ENCODE results near the gene OTUD5. TPM values are rescaled to one million over a fixed set of nuclear protein-coding genes. Genes with fewer than 3 reads are reported as not detected.
"Not testable (repeated sequence)": the region's sequence is repeated elsewhere in the genome, so short reads cannot be mapped to it uniquely, and the experiment has no call there.

Gene OTUD5
- total RNA-seq, 1 donor from 2014 or later: 16.2 TPM

GRCh38 chrX:48996969-48997368 is 39.6 kb upstream of the OTUD5 start:
- Histone ChIP-seq H3K9ac (ENCODE audit: low read depth in 1 of 3, low read length in 3 of 3) (no peak overlapping the region), H3K9me3 (ENCODE audit: control insufficient read depth in 3 of 3, low read length in 3 of 3) (no peaks in the 10 kb centered on the region), H3K4me1 (ENCODE audit: control insufficient read depth in 3 of 3, insufficient read depth in 3 of 3, low read length in 3 of 3) (peaks cover 2 to 4% (median 3%) of the 10 kb centered on the region in 3 donors), H3K4me3 (ENCODE audit: low read length in 3 of 3) (no peak overlapping the region), H3K36me3 (ENCODE audit: control insufficient read depth in 3 of 3, insufficient read depth in 3 of 3, low read length in 3 of 3) (peaks cover 2 to 30% (median 20%) of the 10 kb centered on the region in 3 donors), H3K27me3 (ENCODE audit: control insufficient read depth in 3 of 3, insufficient read depth in 3 of 3, low read length in 3 of 3) (peaks cover 0 to 3% (median 0%) of the 10 kb centered on the region in 3 donors), H3K27ac (ENCODE audit: low read depth, low read length) (no peak overlapping the region)

DNA sequence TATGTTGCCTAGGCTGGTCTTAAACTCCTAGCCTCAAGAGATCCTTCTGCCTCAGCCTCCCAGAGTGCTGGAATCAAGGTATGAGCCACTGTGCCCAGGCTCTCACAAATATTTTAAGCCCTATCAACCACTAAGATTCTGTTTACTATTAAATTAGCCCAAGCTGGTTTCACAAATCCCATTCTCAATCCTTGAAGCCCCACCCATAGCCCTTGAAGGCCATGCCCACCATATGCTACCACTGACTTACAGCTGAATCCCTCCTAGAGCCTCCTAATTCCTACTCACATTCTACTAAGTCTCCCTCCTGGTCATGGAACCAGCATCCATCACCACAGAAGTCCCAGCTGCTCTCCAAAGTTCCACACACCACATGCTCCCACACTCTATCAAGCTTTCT is 34.9 kb upstream of the OTUD5 start:
- H3K9ac ChIP-seq (ENCODE audit: low read depth in 1 of 3, low read length in 3 of 3): no peak overlapping the region
- H3K36me3 ChIP-seq (ENCODE audit: control insufficient read depth in 3 of 3, insufficient read depth in 3 of 3, low read length in 3 of 3): peaks cover 11 to 39% (median 13%) of the 10 kb centered on the region in 3 donors
- no peaks in the 10 kb centered on the region for H3K9me3 ChIP-seq (ENCODE audit: control insufficient read depth in 3 of 3, low read length in 3 of 3)
- peaks cover 0 to 3% (median 0%) of the 10 kb centered on the region in 3 donors for H3K27me3 ChIP-seq (ENCODE audit: control insufficient read depth in 3 of 3, insufficient read depth in 3 of 3, low read length in 3 of 3)
- H3K4me3 ChIP-seq (ENCODE audit: low read length in 3 of 3): no peak overlapping the region
- no peak overlapping the region for H3K27ac ChIP-seq (ENCODE audit: low read depth, low read length)
- H3K4me1 ChIP-seq (ENCODE audit: control insufficient read depth in 3 of 3, insufficient read depth in 3 of 3, low read length in 3 of 3): no peaks in the 10 kb centered on the region

GRCh38 chrX:48989483-48989882 is 32.1 kb upstream of the OTUD5 start:
- Histone ChIP-seq H3K4me3 (ENCODE audit: low read length in 3 of 3) (no peak overlapping the region), H3K9me3 (ENCODE audit: control insufficient read depth in 3 of 3, low read length in 3 of 3) (no peaks in the 10 kb centered on the region), H3K27ac (ENCODE audit: low read depth, low read length) (no peak overlapping the region), H3K9ac (ENCODE audit: low read depth in 1 of 3, low read length in 3 of 3) (no peak overlapping the region), H3K4me1 (ENCODE audit: control insufficient read depth in 3 of 3, insufficient read depth in 3 of 3, low read length in 3 of 3) (no peaks in the 10 kb centered on the region), H3K36me3 (ENCODE audit: control insufficient read depth in 3 of 3, insufficient read depth in 3 of 3, low read length in 3 of 3) (peaks cover 0 to 40% (median 16%) of the 10 kb centered on the region in 3 donors), H3K27me3 (ENCODE audit: control insufficient read depth in 3 of 3, insufficient read depth in 3 of 3, low read length in 3 of 3) (no peaks in the 10 kb centered on the region)

GRCh38 chrX:48983896-48984295 is 26.5 kb upstream of the OTUD5 start:
- H3K36me3 ChIP-seq (ENCODE audit: control insufficient read depth in 3 of 3, insufficient read depth in 3 of 3, low read length in 3 of 3): peaks cover 19 to 46% (median 32%) of the 10 kb centered on the region in 3 donors
- H3K9me3 ChIP-seq (ENCODE audit: control insufficient read depth in 3 of 3, low read length in 3 of 3): no peaks in the 10 kb centered on the region
- H3K4me1 ChIP-seq (ENCODE audit: control insufficient read depth in 3 of 3, insufficient read depth in 3 of 3, low read length in 3 of 3): no peaks in the 10 kb centered on the region
- no peak overlapping the region for H3K27ac ChIP-seq (ENCODE audit: low read depth, low read length)
- H3K27me3 ChIP-seq (ENCODE audit: control insufficient read depth in 3 of 3, insufficient read depth in 3 of 3, low read length in 3 of 3): no peaks in the 10 kb centered on the region
- H3K9ac ChIP-seq (ENCODE audit: low read depth in 1 of 3, low read length in 3 of 3): no peak overlapping the region
- H3K4me3 ChIP-seq (ENCODE audit: low read length in 3 of 3): no peak overlapping the region

DNA sequence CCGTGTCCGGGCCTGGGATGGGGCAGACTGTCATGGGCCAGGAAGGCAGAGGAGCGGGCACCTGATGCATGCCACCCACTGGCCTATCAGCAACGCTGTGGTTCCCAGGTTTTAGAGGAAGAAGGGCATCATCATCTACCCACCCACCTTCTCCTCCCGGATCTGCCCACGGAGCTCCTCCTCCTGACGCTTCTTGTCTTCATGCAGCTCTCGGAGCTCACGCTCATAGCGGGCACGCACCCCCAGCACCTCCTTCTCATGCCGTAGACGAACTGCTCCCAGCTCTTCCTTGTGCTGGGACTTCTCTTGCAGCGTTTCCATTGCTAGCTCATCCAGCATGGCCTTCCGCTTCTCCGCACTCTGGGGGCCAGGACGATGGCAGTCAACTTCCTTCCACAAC is 25.7 kb upstream of the OTUD5 start:
- no peaks in the 10 kb centered on the region for H3K9me3 ChIP-seq (ENCODE audit: control insufficient read depth in 3 of 3, low read length in 3 of 3)
- no peak overlapping the region for H3K4me3 ChIP-seq (ENCODE audit: low read length in 3 of 3)
- H3K9ac ChIP-seq (ENCODE audit: low read depth in 1 of 3, low read length in 3 of 3): no peak overlapping the region
- peaks cover 19 to 43% (median 32%) of the 10 kb centered on the region in 3 donors for H3K36me3 ChIP-seq (ENCODE audit: control insufficient read depth in 3 of 3, insufficient read depth in 3 of 3, low read length in 3 of 3)
- no peak overlapping the region for H3K27ac ChIP-seq (ENCODE audit: low read depth, low read length)
- H3K27me3 ChIP-seq (ENCODE audit: control insufficient read depth in 3 of 3, insufficient read depth in 3 of 3, low read length in 3 of 3): no peaks in the 10 kb centered on the region
- H3K4me1 ChIP-seq (ENCODE audit: control insufficient read depth in 3 of 3, insufficient read depth in 3 of 3, low read length in 3 of 3): no peaks in the 10 kb centered on the region

GRCh38 chrX:48981178-48981577 is 23.8 kb upstream of the OTUD5 start:
- Histone ChIP-seq H3K27me3 (ENCODE audit: control insufficient read depth in 3 of 3, insufficient read depth in 3 of 3, low read length in 3 of 3) (no peaks in the 10 kb centered on the region), H3K4me3 (ENCODE audit: low read length in 3 of 3) (no peak overlapping the region), H3K27ac (ENCODE audit: low read depth, low read length) (no peak overlapping the region), H3K9ac (ENCODE audit: low read depth in 1 of 3, low read length in 3 of 3) (no peak overlapping the region), H3K9me3 (ENCODE audit: control insufficient read depth in 3 of 3, low read length in 3 of 3) (no peaks in the 10 kb centered on the region), H3K36me3 (ENCODE audit: control insufficient read depth in 3 of 3, insufficient read depth in 3 of 3, low read length in 3 of 3) (peaks cover 22 to 39% (median 32%) of the 10 kb centered on the region in 3 donors), H3K4me1 (ENCODE audit: control insufficient read depth in 3 of 3, insufficient read depth in 3 of 3, low read length in 3 of 3) (no peaks in the 10 kb centered on the region)

GRCh38 chrX:48980341-48980740 is 22.9 kb upstream of the OTUD5 start:
- peaks cover 31 to 43% (median 34%) of the 10 kb centered on the region in 3 donors for H3K36me3 ChIP-seq (ENCODE audit: control insufficient read depth in 3 of 3, insufficient read depth in 3 of 3, low read length in 3 of 3)
- not testable (repeated sequence) for H3K9ac ChIP-seq (ENCODE audit: low read depth in 1 of 3, low read length in 3 of 3); H3K27me3 ChIP-seq (ENCODE audit: control insufficient read depth in 3 of 3, insufficient read depth in 3 of 3, low read length in 3 of 3); H3K4me1 ChIP-seq (ENCODE audit: control insufficient read depth in 3 of 3, insufficient read depth in 3 of 3, low read length in 3 of 3); H3K9me3 ChIP-seq (ENCODE audit: control insufficient read depth in 3 of 3, low read length in 3 of 3); H3K27ac ChIP-seq (ENCODE audit: low read depth, low read length); H3K4me3 ChIP-seq (ENCODE audit: low read length in 3 of 3)

GRCh38 chrX:48978226-48978625 is 20.8 kb upstream of the OTUD5 start:
- Histone ChIP-seq H3K36me3 (ENCODE audit: control insufficient read depth in 3 of 3, insufficient read depth in 3 of 3, low read length in 3 of 3) (peaks cover 27 to 39% (median 30%) of the 10 kb centered on the region in 3 donors), H3K4me3 (ENCODE audit: low read length in 3 of 3) (no peak overlapping the region), H3K27ac (ENCODE audit: low read depth, low read length) (no peak overlapping the region), H3K9me3 (ENCODE audit: control insufficient read depth in 3 of 3, low read length in 3 of 3) (no peaks in the 10 kb centered on the region), H3K27me3 (ENCODE audit: control insufficient read depth in 3 of 3, insufficient read depth in 3 of 3, low read length in 3 of 3) (no peaks in the 10 kb centered on the region), H3K9ac (ENCODE audit: low read depth in 1 of 3, low read length in 3 of 3) (no peak overlapping the region), H3K4me1 (ENCODE audit: control insufficient read depth in 3 of 3, insufficient read depth in 3 of 3, low read length in 3 of 3) (no peaks in the 10 kb centered on the region)

DNA sequence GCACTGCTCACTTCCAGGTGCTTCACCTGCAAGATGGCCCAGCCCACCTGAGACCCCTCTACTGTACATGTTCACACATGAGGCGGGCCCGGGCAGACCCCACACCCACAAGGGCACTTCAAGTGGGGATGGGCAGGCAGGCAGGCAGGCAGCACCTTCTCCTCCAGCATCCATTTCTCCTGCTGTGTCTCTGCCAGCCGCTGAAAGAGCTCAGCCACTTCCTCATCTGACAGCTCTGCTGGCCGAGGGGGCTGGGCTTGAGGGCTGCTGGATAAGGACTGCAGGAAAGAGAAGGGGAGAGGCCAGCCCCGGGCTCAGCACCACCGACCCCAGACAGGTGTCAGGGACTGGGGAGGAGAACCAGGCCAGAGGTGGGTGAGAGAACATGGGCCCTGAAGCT is 18.7 kb upstream of the OTUD5 start:
- Histone ChIP-seq H3K9me3 (ENCODE audit: control insufficient read depth in 3 of 3, low read length in 3 of 3) (no peaks in the 10 kb centered on the region), H3K4me3 (ENCODE audit: low read length in 3 of 3) (no peak overlapping the region), H3K36me3 (ENCODE audit: control insufficient read depth in 3 of 3, insufficient read depth in 3 of 3, low read length in 3 of 3) (peaks cover 10 to 21% (median 16%) of the 10 kb centered on the region in 3 donors), H3K27me3 (ENCODE audit: control insufficient read depth in 3 of 3, insufficient read depth in 3 of 3, low read length in 3 of 3) (no peaks in the 10 kb centered on the region), H3K9ac (ENCODE audit: low read depth in 1 of 3, low read length in 3 of 3) (no peak overlapping the region), H3K4me1 (ENCODE audit: control insufficient read depth in 3 of 3, insufficient read depth in 3 of 3, low read length in 3 of 3) (peaks cover 0 to 5% (median 4%) of the 10 kb centered on the region in 3 donors), H3K27ac (ENCODE audit: low read depth, low read length) (no peak overlapping the region)

DNA sequence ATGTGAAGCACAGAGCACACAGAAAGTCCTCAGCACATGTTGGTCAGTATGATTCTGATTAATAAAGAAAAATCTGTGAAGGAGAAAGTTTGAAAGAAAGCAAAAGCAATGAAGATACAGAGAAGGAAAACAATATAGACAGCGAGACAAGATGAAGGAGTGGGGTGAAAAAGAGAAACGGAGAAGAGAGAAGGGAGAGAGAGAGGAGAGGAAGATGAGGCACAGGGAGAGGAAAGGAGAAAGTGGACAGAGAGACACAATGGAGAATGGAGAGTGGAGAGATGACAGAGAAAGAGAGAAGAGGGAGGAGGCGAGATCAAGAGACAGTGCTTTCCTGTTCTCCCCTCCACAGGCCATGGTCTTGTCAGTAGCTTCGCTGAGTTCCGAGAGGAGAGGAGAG is 18.1 kb upstream of the OTUD5 start:
- peaks cover 8 to 19% (median 14%) of the 10 kb centered on the region in 3 donors for H3K36me3 ChIP-seq (ENCODE audit: control insufficient read depth in 3 of 3, insufficient read depth in 3 of 3, low read length in 3 of 3)
- H3K27me3 ChIP-seq (ENCODE audit: control insufficient read depth in 3 of 3, insufficient read depth in 3 of 3, low read length in 3 of 3): no peaks in the 10 kb centered on the region
- H3K27ac ChIP-seq (ENCODE audit: low read depth, low read length): no peak overlapping the region
- peaks cover 0 to 5% (median 4%) of the 10 kb centered on the region in 3 donors for H3K4me1 ChIP-seq (ENCODE audit: control insufficient read depth in 3 of 3, insufficient read depth in 3 of 3, low read length in 3 of 3)
- H3K9me3 ChIP-seq (ENCODE audit: control insufficient read depth in 3 of 3, low read length in 3 of 3): no peaks in the 10 kb centered on the region
- H3K9ac ChIP-seq (ENCODE audit: low read depth in 1 of 3, low read length in 3 of 3): no peak overlapping the region
- no peak overlapping the region for H3K4me3 ChIP-seq (ENCODE audit: low read length in 3 of 3)
